Caco-2 (cell line): ENCODE measurements around the gene SRSF2. TPM values are rescaled to one million over a fixed set of nuclear protein-coding genes. Genes with fewer than 3 reads are reported as not detected.
"Not testable (repeated sequence)": the region's sequence is repeated elsewhere in the genome, so short reads cannot be mapped to it uniquely, and the experiment has no call there.

Experiments
- BruUV-seq: library from RNA; stranded (reverse); fragments of 400-500 nt; replicated peaks from 2 replicates; lab custom pipeline; 2021; lab: Mats Ljungman, UMichigan
- CTCF ChIA-PET: fragments of 300-600 bp; sonication (Branson Sonifier 250); formaldehyde crosslinking; loops from one replicate; lab custom pipeline; 2022; ENCODE audit warnings: antibody characterized with exemption; lab: Charles Lee
- POLR2A ChIA-PET: fragments of 300-600 bp; sonication (Branson Sonifier 250); formaldehyde crosslinking; loops from one replicate; lab custom pipeline; 2022; ENCODE audit warnings: antibody characterized with exemption; lab: Charles Lee
- DNase-seq, 2 experiments: peaks; one replicate each; pipeline versions ENCODE4 v3.0.0 to v3.0.0-alpha.2; 2020 to 2022
- H3K27me3 ChIP-seq: replicated peaks from 2 replicates; pipeline ENCODE4 v1.6.0; 2011; ENCODE audit warnings: low read length; ENCODE audit not compliant: control insufficient read depth, insufficient read depth
- H3K36me3 ChIP-seq: 2 replicates; pipeline ENCODE4 v1.5.1; 2011; ENCODE audit warnings: low read length; ENCODE audit not compliant: control insufficient read depth, insufficient read depth
- H3K4me1 ChIP-seq: fragments of 250-450 bp; sonication (Bioruptor Pico); 2 replicates; pipeline ENCODE4 v1.5.1; 2020; ENCODE audit warnings: mild to moderate bottlenecking
- H3K4me3 ChIP-seq: 2 replicates; pipeline ENCODE4 v1.5.1; 2011; ENCODE audit warnings: low read depth, mild to moderate bottlenecking, control low read depth, low read length
- H3K9me3 ChIP-seq: fragments of 250-450 bp; sonication (Bioruptor Pico); 2 replicates; pipeline ENCODE4 v1.5.1; 2020; ENCODE audit warnings: mild to moderate bottlenecking, moderate library complexity
- H3K27ac Mint-ChIP-seq: one replicate; pipeline ENCODE4 v1.8.0; 2022; ENCODE audit warnings: mixed read lengths; ENCODE audit not compliant: unreplicated experiment
- H3K27me3 Mint-ChIP-seq: one replicate; pipeline ENCODE4 v1.8.0; 2022; ENCODE audit warnings: mixed read lengths; ENCODE audit not compliant: insufficient read depth, unreplicated experiment
- H3K36me3 Mint-ChIP-seq: one replicate; pipeline ENCODE4 v1.8.0; 2022; ENCODE audit warnings: mild to moderate bottlenecking, mixed read lengths; ENCODE audit not compliant: insufficient read depth, unreplicated experiment
- H3K4me1 Mint-ChIP-seq: one replicate; pipeline ENCODE4 v1.8.0; 2022; ENCODE audit warnings: low read depth, mixed read lengths; ENCODE audit not compliant: unreplicated experiment
- H3K4me3 Mint-ChIP-seq: one replicate; pipeline ENCODE4 v1.8.0; 2022; ENCODE audit warnings: mild to moderate bottlenecking, moderate library complexity, mixed read lengths; ENCODE audit not compliant: unreplicated experiment
- H3K9me3 Mint-ChIP-seq: one replicate; pipeline ENCODE4 v1.8.0; 2022; ENCODE audit warnings: mixed read lengths; ENCODE audit not compliant: unreplicated experiment
- CTCF ChIP-seq, 2 experiments: fragments of 200-600 bp in 1 of 2; IDR thresholded peaks; 1 replicate in 1 of 2; 2 replicates in 1 of 2; pipeline versions ENCODE4 v1.5.1 to v1.8.0; 2011 to 2022; ENCODE audit warnings: antibody characterized with exemption in 1 of 2, control low read depth in 1 of 2, inconsistent platforms in 1 of 2, low read depth in 1 of 2, low read length in 1 of 2, mild to moderate bottlenecking in 1 of 2, moderate library complexity in 1 of 2; ENCODE audit not compliant: insufficient read depth in 1 of 2, severe bottlenecking in 1 of 2, unreplicated experiment in 1 of 2
- intact Hi-C: fragments of 100-400 bp; cut with micrococcal nuclease; formaldehyde crosslinking; loops from one replicate; pipeline ENCODE4 v1.10.0; 2022; ENCODE audit not compliant: unreplicated experiment
- total RNA-seq: library from RNA; stranded (reverse); gene quantifications from 2 replicates; pipeline ENCODE4 v1.2.3, GENCODE V29; 2022

SRSF2 gene
- total RNA-seq, 1 experiment from 2014 or later = 356 TPM

GRCh38 chr17:76748657-76749056 lies 11.5 kb upstream of the SRSF2 start:
- no TSS peak for BruUV-seq
- Mint-ChIP-seq H3K36me3 (peaks cover 49% of the 10 kb centered on the region), H3K9me3 (no peaks in the 10 kb centered on the region), H3K4me1 (peaks cover 7% of the 10 kb centered on the region), H3K27ac (no peak overlapping the region), H3K4me3 (no peak overlapping the region), H3K27me3 (no peaks in the 10 kb centered on the region)
- ChIA-PET POLR2A (interaction anchor here (1.8 kb wide), 1 partner anchor 41 kb away, joined by 4 read pairs; no protein-coding TSS in a partner anchor), CTCF (no interaction called here)
- no peak for DNase-seq
- no peak overlapping the region for H3K4me3 ChIP-seq
- H3K4me1 ChIP-seq = no peaks in the 10 kb centered on the region
- intact Hi-C loops = no loop called here
- no peaks in the 10 kb centered on the region for H3K9me3 ChIP-seq
- no peaks in the 10 kb centered on the region; the same call in 1 of the 2 replicates for H3K36me3 ChIP-seq
- no peak for TF ChIP-seq CTCF (IDR thresholded peaks at IDR 0.05; ENCODE audit: insufficient read depth in 1 of 2, low read depth in 1 of 2, low read length in 1 of 2, severe bottlenecking in 1 of 2, unreplicated experiment in 1 of 2)
- H3K27me3 ChIP-seq = no peaks in the 10 kb centered on the region

GRCh38 chr17:76747716-76748363 lies 10.7 kb upstream of the SRSF2 start:
- CTCF ChIA-PET = interaction anchor here (0.6 kb wide), 1 partner anchor 402 kb away, joined by 3 read pairs; no protein-coding TSS in a partner anchor
- H3K4me1 Mint-ChIP-seq = no peaks in the 10 kb centered on the region

GRCh38 chr17:76745785-76746184 lies 8.7 kb upstream of the SRSF2 start:
- H3K27me3 ChIP-seq, H3K27ac Mint-ChIP-seq, intact Hi-C loops, H3K9me3 Mint-ChIP-seq, BruUV-seq, H3K4me3 Mint-ChIP-seq, DNase-seq, H3K9me3 ChIP-seq, CTCF ChIA-PET, H3K36me3 ChIP-seq, H3K4me1 Mint-ChIP-seq, H3K4me1 ChIP-seq, H3K27me3 Mint-ChIP-seq, H3K4me3 ChIP-seq: not testable (repeated sequence)
- POLR2A ChIA-PET = interaction anchor here (0.9 kb wide), 1 partner anchor 35 kb away, joined by 3 read pairs; the partner anchor contains the start of gene MXRA7
- H3K36me3 Mint-ChIP-seq = peaks cover 48% of the 10 kb centered on the region

More at GRCh38 chr17:76747716-76748363, 10.7 kb upstream of the SRSF2 start:
- no peaks in the 10 kb centered on the region for H3K9me3 Mint-ChIP-seq
- H3K27ac Mint-ChIP-seq = no peak overlapping the region
- Histone ChIP-seq H3K9me3 (no peaks in the 10 kb centered on the region), H3K4me3 (no peak overlapping the region), H3K4me1 (no peaks in the 10 kb centered on the region), H3K27me3 (no peaks in the 10 kb centered on the region), H3K36me3 (no peaks in the 10 kb centered on the region; the same call in 1 of the 2 replicates)
- TF ChIP-seq CTCF (IDR thresholded peaks at IDR 0.05; ENCODE audit: insufficient read depth in 1 of 2, low read depth in 1 of 2, low read length in 1 of 2, severe bottlenecking in 1 of 2, unreplicated experiment in 1 of 2) = no peak
- H3K36me3 Mint-ChIP-seq = peaks cover 43% of the 10 kb centered on the region
- H3K4me3 Mint-ChIP-seq = no peak overlapping the region
- no TSS peak for BruUV-seq
- POLR2A ChIA-PET = no interaction called here
- intact Hi-C loops = no loop called here
- no peak for DNase-seq
- no peaks in the 10 kb centered on the region for H3K27me3 Mint-ChIP-seq
